SU-DHL-6 (cell line): ENCODE data around the gene HIVEP2.

Experiments
- CTCF ChIP-seq: fragments of 200-600 bp; sonication (generic); IDR thresholded peaks from one replicate; pipeline ENCODE4 v1.5.1; 2017; ENCODE audit warnings: antibody characterized with exemption, mild to moderate bottlenecking, low read length, moderate library complexity; ENCODE audit not compliant: insufficient read depth, poor library complexity, severe bottlenecking
- EZH2phosphoT487 ChIP-seq: fragments of 200-600 bp; sonication (generic), shearing (Covaris generic); conservative IDR thresholded peaks from 2 replicates; pipeline ENCODE4 v1.6.1; 2018; ENCODE audit warnings: mild to moderate bottlenecking, antibody characterized with exemption, low read length, moderate library complexity, mixed read lengths

GRCh38 chr6:142731611-142732010, 213.4 kb downstream of the HIVEP2 start:
- TF ChIP-seq CTCF, result no peak
- no peak for TF ChIP-seq EZH2phosphoT487
